Fibroblast of mammary gland (primary cell): ENCODE results near the gene PLPPR1.
"Not testable (repeated sequence)": the region's sequence is repeated elsewhere in the genome, so short reads cannot be mapped to it uniquely, and the experiment has no call there.

Experiments used
- DNase-seq: peaks from one replicate; pipeline ENCODE4 v3.0.0-alpha.2; 2010; ENCODE audit warnings: low read depth
- H3K4me3 ChIP-seq: 2 replicates; pipeline ENCODE4 v1.5.1; 2011; ENCODE audit warnings: low read depth, mild to moderate bottlenecking, low read length, moderate library complexity; ENCODE audit not compliant: control insufficient read depth
- CTCF ChIP-seq: conservative IDR thresholded peaks from 2 replicates; pipeline ENCODE4 v1.5.1; 2011; ENCODE audit warnings: low read depth, low read length, inconsistent platforms; ENCODE audit not compliant: control insufficient read depth, insufficient read depth

PLPPR1 gene

GRCh38 chr9:101324245-101324804 lies 295.8 kb downstream of the PLPPR1 start:
- no peak for DNase-seq
- no peak for TF ChIP-seq CTCF
- no peak overlapping the region for H3K4me3 ChIP-seq

- TF ChIP-seq CTCF: no peak
- DNase-seq: no peak
- no peak overlapping the region for H3K4me3 ChIP-seq
Measured at GRCh38 chr9:101325053-101325452, 296.5 kb downstream of the PLPPR1 start.

GRCh38 chr9:101326035-101326434 lies 297.5 kb downstream of the PLPPR1 start:
- TF ChIP-seq CTCF: no peak
- no peak for DNase-seq
- no peak overlapping the region for H3K4me3 ChIP-seq

- no peak for TF ChIP-seq CTCF
- DNase-seq: peak; percentile 5
- no peak overlapping the region for H3K4me3 ChIP-seq
Measured at GRCh38 chr9:101326501-101326900, 298.0 kb downstream of the PLPPR1 start.

GRCh38 chr9:101327422-101327909 lies 298.9 kb downstream of the PLPPR1 start:
- H3K4me3 ChIP-seq, DNase-seq: not testable (repeated sequence)

GRCh38 chr9:101332362-101332761 lies 303.8 kb downstream of the PLPPR1 start:
- no peak overlapping the region for H3K4me3 ChIP-seq
- TF ChIP-seq CTCF: no peak
- no peak for DNase-seq

GRCh38 chr9:101333490-101333889 lies 305.0 kb downstream of the PLPPR1 start:
- no peak overlapping the region for H3K4me3 ChIP-seq
- DNase-seq: no peak
- no peak for TF ChIP-seq CTCF
